NB4 (cell line): ENCODE results near the gene TRMT61A.

Source experiments
- DNase-seq: peaks from one replicate; pipeline ENCODE4 v3.0.0; 2010; ENCODE audit warnings: low read depth
- H3K4me3 ChIP-seq: one replicate; pipeline ENCODE4 v1.5.1; 2011; ENCODE audit warnings: mild to moderate bottlenecking, low read depth, low read length, moderate library complexity
- CTCF ChIP-seq: IDR thresholded peaks from one replicate; pipeline ENCODE4 v1.5.1; 2012; ENCODE audit warnings: low read depth, low read length
- MYC ChIP-seq: IDR thresholded peaks from 2 replicates; pipeline ENCODE4 v1.6.1; 2011; ENCODE audit warnings: low read depth, low read length
- POLR2A ChIP-seq: IDR thresholded peaks from 2 replicates; pipeline ENCODE4 v1.6.1; 2011; ENCODE audit warnings: mild to moderate bottlenecking; ENCODE audit not compliant: insufficient read length; ENCODE audit errors: extremely low read depth
- TF ChIP-seq, protein P1 (sequence below): IDR thresholded peaks from 2 replicates; pipeline ENCODE4 v1.6.1; 2011; ENCODE audit warnings: low read depth, low read length

TRMT61A gene

DNA sequence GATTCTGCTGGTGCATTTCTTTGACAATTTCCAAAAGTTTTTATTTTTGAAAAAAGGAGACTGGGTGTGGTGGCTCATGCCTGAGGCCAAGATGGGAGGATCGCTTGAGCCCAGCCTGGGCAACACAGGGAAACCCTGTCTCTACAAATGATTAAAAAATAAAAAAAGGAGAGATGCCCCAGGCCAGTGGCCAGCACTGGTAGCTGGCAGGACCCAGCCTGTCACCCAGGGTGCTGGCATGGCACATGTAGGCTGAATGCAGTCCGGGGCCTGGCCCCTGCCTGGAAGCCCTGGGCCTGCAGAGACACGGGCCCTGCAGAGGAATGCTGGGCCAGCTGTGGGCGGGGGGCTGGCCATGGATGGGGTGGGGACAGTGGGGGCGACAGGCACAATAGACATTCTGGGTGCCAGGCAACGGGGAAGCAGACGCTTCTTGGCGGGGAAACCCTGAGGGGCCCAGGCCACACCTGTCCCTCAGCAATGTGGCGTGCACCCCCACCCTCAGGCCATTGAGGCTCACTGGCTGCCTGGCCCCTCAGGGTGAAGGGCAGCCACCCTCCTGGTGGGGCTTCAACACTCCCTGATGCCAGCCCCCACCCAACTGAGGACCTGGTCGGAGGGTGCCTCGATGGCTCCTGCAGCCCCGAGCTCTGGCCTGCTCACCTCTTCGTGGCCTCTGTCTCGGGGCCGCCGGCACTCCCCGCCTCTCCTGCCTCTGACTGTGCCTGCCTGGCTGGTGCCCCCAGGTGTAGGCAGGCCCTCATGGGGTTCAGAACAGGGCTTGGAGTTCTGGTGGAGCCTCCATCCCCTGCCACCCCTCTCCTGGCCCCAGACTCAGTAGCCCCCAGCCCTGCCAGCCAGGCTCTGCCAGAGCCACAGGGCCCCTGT is 12.1 kb downstream of the TRMT61A start:
- TF ChIP-seq, protein P1, sequence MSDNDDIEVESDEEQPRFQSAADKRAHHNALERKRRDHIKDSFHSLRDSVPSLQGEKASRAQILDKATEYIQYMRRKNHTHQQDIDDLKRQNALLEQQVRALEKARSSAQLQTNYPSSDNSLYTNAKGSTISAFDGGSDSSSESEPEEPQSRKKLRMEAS = no peak
- no peak for TF ChIP-seq POLR2A
- no peak for TF ChIP-seq MYC
- no peak for DNase-seq
- H3K4me3 ChIP-seq = no peak overlapping the region

- DNase-seq = no peak
- H3K4me3 ChIP-seq = no peak overlapping the region
- TF ChIP-seq MYC = no peak
- TF ChIP-seq CTCF = no peak
Measured at GRCh38 chr14:103541709-103542604, 13.0 kb downstream of the TRMT61A start.

DNA sequence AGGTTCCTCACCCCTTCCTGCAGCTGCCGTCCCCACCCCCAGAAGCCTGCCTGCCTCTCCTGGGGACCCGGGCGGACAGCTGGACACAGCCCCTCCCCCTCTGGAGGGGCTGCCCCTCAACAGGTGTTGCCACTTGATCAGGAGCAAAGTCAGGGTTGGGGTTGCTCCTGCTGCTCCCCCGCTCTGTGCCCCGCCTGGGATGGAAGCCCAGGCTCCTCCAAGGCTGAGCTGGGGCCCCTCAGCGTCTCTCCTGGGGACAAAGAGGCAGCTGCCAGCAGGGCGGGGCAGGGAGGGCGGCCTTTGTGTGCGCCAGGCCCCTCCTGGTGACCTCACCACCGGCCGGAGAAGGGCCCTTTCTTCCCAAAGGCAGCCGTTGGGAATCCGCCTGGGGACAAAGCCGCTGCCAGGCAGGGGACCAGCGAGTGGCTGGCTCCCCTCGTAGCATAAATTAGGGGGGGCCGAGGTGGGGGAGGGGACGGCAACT is 13.7 kb downstream of the TRMT61A start:
- no peak overlapping the region for H3K4me3 ChIP-seq
- DNase-seq = no peak
- no peak for TF ChIP-seq CTCF
- TF ChIP-seq MYC = no peak
- TF ChIP-seq, protein P1 = no peak
- no peak for TF ChIP-seq POLR2A

GRCh38 chr14:103543140-103543539 is 14.1 kb downstream of the TRMT61A start:
- TF ChIP-seq CTCF (no peak), MYC (no peak), POLR2A (no peak)
- TF ChIP-seq, protein P1 = no peak
- DNase-seq = no peak
- no peak overlapping the region for H3K4me3 ChIP-seq

DNA sequence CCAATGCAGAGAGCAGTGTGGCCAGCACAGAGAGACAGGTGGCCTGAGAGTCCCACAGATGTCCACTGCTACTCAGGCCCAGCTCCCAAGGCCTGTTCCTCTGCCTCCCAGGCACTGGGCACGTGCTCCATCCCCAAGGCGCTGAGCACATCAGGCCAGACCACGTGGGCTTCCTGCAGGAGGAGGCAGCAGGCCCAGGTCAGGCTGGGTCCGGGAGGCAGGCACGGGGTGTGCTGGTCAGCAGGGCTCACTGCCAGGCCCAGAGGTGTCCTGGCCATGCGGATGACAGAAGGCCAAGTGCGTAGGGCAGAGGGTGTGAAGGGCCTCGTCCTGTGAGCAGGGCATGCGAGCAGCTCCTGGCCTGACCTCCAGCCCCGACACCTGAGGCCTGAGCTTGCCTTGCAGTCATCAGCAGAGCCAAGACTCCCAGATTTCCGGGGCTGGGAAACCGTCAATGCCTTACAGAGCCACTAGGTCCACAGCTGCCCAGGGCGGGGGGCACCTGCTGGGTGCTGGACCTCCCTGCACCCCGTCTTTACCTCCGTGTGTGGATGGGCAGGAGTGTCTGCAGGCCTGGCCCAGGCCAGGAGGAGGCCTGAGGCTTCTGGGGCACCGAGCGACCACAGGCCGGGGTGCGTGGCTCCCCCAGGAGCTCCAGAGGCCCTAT is 14.9 kb downstream of the TRMT61A start:
- no peak overlapping the region for H3K4me3 ChIP-seq
- no peak for DNase-seq
- TF ChIP-seq MYC (no peak), POLR2A (no peak), CTCF (no peak)
- TF ChIP-seq, protein P1 = no peak
